ENCODE data around the gene C18orf54.

The C18orf54 gene

DNA sequence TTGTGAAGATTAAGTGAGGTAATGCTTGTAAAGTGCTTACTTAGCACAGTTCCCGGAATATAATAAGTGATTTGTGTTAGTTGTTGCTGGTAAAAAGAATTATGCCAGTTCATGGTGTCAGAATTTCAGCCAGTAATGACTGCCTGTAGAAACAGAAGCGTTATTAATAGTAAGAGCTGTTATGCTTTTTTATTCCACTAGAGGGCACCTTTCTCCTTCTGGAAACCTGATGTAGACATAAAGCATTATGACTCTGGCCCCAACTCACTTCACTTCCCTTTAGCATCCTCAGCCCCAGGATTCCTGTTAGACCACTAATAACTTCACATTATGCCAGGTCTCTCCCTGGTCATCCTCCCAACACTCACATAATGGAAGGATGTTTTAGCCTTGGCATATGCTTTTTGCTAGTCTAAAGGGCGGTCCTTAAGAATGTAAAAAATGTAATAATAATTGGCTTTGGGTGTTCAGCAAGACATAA, 34.9 kb downstream of the C18orf54 start:
- no peaks in the 10 kb centered on the region for H3K27me3 ChIP-seq (ENCODE audit: insufficient read depth, low read length)
- no peak overlapping the region for H3K4me3 ChIP-seq (ENCODE audit: low read length)
- H3K36me3 ChIP-seq (ENCODE audit: insufficient read depth, low read length) = no peaks in the 10 kb centered on the region
- no peaks in the 10 kb centered on the region for H3K4me1 ChIP-seq (ENCODE audit: insufficient read depth, low read length)
- no peak overlapping the region for H2AFZ ChIP-seq (ENCODE audit: low read depth, low read length)
- no peaks in the 10 kb centered on the region for H3K9me3 ChIP-seq (ENCODE audit: low read length)

DNA sequence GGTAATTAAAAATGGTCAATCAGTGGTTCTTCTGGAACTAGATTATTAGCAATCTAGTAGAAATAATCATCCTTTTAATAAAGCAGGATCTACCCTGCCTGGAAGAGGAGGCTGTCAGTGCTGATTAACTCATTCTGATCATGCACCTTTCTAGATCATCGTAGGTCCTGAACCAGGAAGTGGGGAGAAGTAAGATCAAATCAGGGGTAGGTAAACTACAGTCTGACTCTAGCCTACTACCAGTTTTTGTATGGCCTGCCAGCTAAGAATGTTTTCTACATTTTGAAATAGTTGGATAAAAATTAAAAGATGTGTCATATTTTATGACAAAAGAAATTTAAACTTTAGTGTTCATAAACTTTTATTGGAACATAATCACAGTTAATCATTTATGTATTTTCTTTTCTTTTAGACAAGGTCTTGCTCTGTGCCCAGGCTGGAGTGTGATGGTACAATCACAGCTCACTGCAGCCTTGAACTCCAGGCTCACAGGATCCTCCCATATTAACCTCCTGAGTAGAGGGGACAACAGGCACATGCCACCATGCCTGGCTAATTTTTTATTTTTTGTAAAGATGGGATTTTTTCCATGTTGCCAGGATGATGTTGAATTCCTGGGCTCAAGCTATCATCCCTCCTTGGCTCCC, 36.1 kb downstream of the C18orf54 start:
- no peaks in the 10 kb centered on the region for H3K27me3 ChIP-seq (ENCODE audit: insufficient read depth, low read length)
- no peaks in the 10 kb centered on the region for H3K9me3 ChIP-seq (ENCODE audit: low read length)

DNA sequence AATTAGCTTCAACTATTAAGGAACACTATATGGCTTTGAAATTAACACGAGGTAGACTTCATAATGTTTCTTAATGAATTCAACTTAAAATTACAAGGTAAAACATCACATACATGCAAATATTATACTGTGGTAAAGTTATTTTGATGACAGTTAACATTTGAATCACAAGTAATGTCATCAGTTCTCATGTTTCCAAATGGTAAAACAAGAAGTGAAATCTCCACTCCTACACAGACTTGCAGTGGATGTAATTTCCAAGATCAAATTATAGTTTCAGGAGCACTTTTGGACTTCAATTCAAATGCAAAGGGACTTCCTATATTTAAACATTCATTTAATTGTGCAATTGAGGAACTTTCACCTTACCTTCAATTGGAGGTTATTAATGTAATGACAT, 39.1 kb downstream of the C18orf54 start:
- Histone ChIP-seq H3K27me3 (ENCODE audit: insufficient read depth, low read length) (no peaks in the 10 kb centered on the region), H3K4me3 (ENCODE audit: low read length) (no peak overlapping the region), H3K36me3 (ENCODE audit: insufficient read depth, low read length) (no peaks in the 10 kb centered on the region), H3K9me3 (ENCODE audit: low read length) (no peaks in the 10 kb centered on the region), H2AFZ (ENCODE audit: low read depth, low read length) (no peak overlapping the region), H3K4me1 (ENCODE audit: insufficient read depth, low read length) (no peaks in the 10 kb centered on the region)

More for the DNA sequence above, 36.1 kb downstream of the C18orf54 start:
- H3K36me3 ChIP-seq (ENCODE audit: insufficient read depth, low read length) = no peaks in the 10 kb centered on the region
- no peak overlapping the region for H3K4me3 ChIP-seq (ENCODE audit: low read length)
- no peaks in the 10 kb centered on the region for H3K4me1 ChIP-seq (ENCODE audit: insufficient read depth, low read length)
- no peak overlapping the region for H2AFZ ChIP-seq (ENCODE audit: low read depth, low read length)

DNA sequence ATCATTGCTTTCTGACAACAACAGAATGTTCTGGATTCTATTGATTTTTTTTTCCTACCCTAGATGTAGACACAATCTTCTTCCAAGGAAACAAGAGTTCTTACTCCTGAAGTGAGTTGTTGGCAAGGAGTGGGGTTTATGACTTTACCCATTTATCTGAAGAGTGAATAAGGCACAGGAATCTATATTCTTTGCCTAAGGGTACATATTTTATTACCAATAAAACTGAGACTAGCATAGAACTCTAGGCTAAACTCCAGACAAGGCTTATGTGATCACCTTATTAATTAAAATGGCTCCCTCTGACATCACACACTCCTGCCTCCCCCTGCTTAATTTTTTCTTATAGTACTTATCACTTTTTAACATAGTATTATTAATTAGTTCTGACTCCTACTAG, 47.6 kb downstream of the C18orf54 start:
- no peak overlapping the region for H3K4me3 ChIP-seq (ENCODE audit: low read length)

DNA sequence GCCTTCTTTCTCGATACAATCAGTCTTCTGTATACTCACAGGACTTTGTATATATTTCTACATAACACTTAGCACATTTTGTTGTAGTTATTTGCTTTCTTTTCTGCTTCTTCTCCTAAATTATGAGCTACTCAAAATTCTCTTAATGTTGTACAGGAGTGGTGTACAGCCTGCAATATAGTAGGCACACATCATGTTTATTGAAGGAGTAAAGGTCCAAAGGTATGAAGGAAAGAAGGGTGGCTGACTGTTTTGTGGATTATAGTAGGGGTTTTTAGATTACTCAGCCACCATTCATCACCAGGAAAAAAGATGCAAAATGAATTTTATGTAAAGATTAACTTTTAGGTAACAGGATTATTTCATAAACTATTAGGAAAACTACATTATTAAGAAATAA, 54.1 kb downstream of the C18orf54 start:
- Histone ChIP-seq H3K27me3 (ENCODE audit: insufficient read depth, low read length) (no peaks in the 10 kb centered on the region), H3K9me3 (ENCODE audit: low read length) (no peaks in the 10 kb centered on the region), H3K36me3 (ENCODE audit: insufficient read depth, low read length) (no peaks in the 10 kb centered on the region), H2AFZ (ENCODE audit: low read depth, low read length) (no peak overlapping the region), H3K4me1 (ENCODE audit: insufficient read depth, low read length) (no peaks in the 10 kb centered on the region), H3K4me3 (ENCODE audit: low read length) (no peak overlapping the region)

More for the DNA sequence above, 47.6 kb downstream of the C18orf54 start:
- Histone ChIP-seq H3K4me1 (ENCODE audit: insufficient read depth, low read length) (no peaks in the 10 kb centered on the region), H3K36me3 (ENCODE audit: insufficient read depth, low read length) (no peaks in the 10 kb centered on the region), H3K27me3 (ENCODE audit: insufficient read depth, low read length) (no peaks in the 10 kb centered on the region), H3K9me3 (ENCODE audit: low read length) (no peaks in the 10 kb centered on the region), H2AFZ (ENCODE audit: low read depth, low read length) (no peak overlapping the region)

DNA sequence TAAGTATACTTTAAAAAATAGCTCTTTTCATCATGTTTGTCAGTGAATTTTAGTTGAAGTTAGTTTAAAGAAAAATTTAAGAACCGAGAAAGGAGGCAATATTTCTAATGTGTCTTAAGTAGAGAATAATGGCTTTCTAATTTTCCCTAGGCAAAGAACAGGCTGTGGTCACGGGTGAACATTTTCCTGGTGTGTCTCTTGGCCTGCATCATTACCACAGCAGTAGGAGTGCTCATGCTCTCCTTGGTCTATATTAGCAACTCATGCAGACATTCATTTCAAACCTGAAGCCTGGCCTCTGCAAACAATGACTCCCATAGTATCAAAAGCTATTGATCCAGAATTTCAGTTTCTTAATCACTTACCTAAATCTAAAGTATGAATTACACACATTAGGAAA, 57.4 kb downstream of the C18orf54 start:
- Histone ChIP-seq H2AFZ (ENCODE audit: low read depth, low read length) (no peak overlapping the region), H3K9me3 (ENCODE audit: low read length) (no peaks in the 10 kb centered on the region), H3K4me3 (ENCODE audit: low read length) (no peak overlapping the region), H3K36me3 (ENCODE audit: insufficient read depth, low read length) (no peaks in the 10 kb centered on the region), H3K27me3 (ENCODE audit: insufficient read depth, low read length) (no peaks in the 10 kb centered on the region), H3K4me1 (ENCODE audit: insufficient read depth, low read length) (no peaks in the 10 kb centered on the region)

DNA sequence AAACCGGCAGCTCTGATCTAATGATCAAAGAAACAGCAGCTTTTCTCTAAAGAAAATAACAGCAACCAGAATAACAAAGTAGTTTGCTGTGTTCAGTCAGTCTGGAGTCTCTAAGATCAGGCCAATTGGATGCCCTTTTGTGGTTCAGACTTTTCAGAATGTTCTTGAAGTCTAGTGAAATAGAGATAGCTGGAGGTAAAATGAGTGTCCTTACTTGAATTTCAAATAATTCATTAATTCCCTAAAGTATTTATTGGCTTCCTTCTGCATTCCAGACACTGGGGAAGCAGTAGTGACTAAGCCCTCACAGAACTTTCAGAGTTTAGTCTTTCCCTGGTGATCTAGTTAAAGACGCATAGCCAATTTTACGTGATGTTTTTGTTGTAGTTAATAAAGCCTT, 58.7 kb downstream of the C18orf54 start:
- Histone ChIP-seq H3K9me3 (ENCODE audit: low read length) (no peaks in the 10 kb centered on the region), H3K27me3 (ENCODE audit: insufficient read depth, low read length) (peaks cover 2% of the 10 kb centered on the region), H3K36me3 (ENCODE audit: insufficient read depth, low read length) (no peaks in the 10 kb centered on the region), H2AFZ (ENCODE audit: low read depth, low read length) (no peak overlapping the region), H3K4me3 (ENCODE audit: low read length) (no peak overlapping the region), H3K4me1 (ENCODE audit: insufficient read depth, low read length) (no peaks in the 10 kb centered on the region)

DNA sequence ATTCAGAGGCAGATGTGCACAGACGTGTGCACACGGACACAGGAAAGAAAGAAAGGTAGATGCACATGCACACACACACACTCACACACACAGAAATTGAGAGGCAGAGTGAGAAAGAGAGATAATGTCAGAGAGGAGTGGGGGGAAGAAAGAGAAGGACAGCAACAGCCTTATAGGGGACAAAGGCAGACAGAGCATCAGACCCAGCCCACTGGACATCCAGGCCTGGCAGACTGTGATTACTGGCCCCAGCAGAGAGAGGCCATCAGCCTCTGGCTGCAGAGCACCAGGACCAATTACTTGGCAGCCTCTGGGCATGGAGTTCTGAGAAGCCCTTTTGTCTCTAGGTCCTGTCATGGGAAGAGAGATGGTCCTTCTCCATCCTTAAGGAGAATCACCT, 66.1 kb downstream of the C18orf54 start:
- no peaks in the 10 kb centered on the region for H3K36me3 ChIP-seq (ENCODE audit: insufficient read depth, low read length)
- no peak overlapping the region for H3K4me3 ChIP-seq (ENCODE audit: low read length)
- no peaks in the 10 kb centered on the region for H3K9me3 ChIP-seq (ENCODE audit: low read length)
- H3K4me1 ChIP-seq (ENCODE audit: insufficient read depth, low read length) = no peaks in the 10 kb centered on the region
- peaks cover 6% of the 10 kb centered on the region for H3K27me3 ChIP-seq (ENCODE audit: insufficient read depth, low read length)
- no peak overlapping the region for H2AFZ ChIP-seq (ENCODE audit: low read depth, low read length)

DNA sequence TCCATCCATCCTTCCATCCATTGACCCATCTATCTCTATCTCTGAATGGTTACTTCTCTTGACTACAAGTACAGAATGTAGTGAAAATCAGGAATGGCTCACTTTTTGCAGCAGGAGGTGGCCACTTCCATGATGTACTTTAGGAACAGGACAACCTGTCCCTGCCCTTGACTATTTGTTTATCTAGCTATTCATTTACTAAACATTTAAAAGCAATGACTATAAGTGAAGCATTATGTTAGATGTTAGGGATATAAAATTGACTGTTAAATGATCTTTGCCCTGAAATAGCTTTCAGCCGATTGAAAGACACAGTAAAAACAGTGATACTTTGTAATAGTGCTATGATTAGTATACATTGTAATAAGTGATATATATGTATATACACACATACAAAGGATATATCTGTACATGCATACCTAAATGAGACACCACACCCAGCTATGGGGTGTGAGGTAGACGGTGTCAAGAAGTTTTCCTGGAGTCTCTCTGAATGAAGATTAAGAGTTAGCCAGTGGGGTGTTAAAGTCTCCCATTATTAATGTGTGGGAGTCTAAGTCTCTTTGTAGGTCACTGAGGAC, 68.5 kb downstream of the C18orf54 start:
- H2AFZ ChIP-seq (ENCODE audit: low read depth, low read length) = no peak overlapping the region
- H3K27me3 ChIP-seq (ENCODE audit: insufficient read depth, low read length) = peaks cover 6% of the 10 kb centered on the region
- no peaks in the 10 kb centered on the region for H3K9me3 ChIP-seq (ENCODE audit: low read length)
- no peaks in the 10 kb centered on the region for H3K4me1 ChIP-seq (ENCODE audit: insufficient read depth, low read length)
- no peaks in the 10 kb centered on the region for H3K36me3 ChIP-seq (ENCODE audit: insufficient read depth, low read length)
- no peak overlapping the region for H3K4me3 ChIP-seq (ENCODE audit: low read length)

All from neuron (in vitro differentiated cells).